ENCODE results near the gene NAPEPLD. TPM values are rescaled to one million over a fixed set of nuclear protein-coding genes. Genes with fewer than 3 reads are reported as not detected.
"Not testable (repeated sequence)": the region's sequence is repeated elsewhere in the genome, so short reads cannot be mapped to it uniquely, and the experiment has no call there.

NAPEPLD gene
- total RNA-seq, 1 experiment from 2014 or later: 7.5 TPM

DNA sequence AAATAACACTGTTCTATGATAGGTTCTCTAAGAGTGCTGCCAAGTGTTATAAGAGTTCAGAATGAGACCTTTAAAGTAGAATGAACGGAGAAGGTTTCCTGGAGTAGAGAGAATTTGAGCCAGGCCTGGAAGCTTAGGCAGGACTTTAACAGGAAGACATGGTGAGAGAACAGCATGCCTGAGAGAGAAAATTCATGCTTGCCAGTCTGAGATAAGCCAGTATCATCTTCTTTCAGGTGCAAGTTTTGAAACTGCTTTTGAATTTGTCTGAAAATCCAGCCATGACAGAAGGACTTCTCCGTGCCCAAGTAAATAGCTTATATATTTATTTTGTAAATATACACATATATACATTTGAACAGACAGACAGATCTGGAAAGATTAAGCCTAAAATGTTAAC, 51.9 kb downstream of the NAPEPLD start:
- no peak overlapping the region for H3K4me3 Mint-ChIP-seq
- no peak overlapping the region for H3K27ac Mint-ChIP-seq
- no peak for ATAC-seq
- no peaks in the 10 kb centered on the region; the same call in 1 of the 2 replicates for H3K9me3 Mint-ChIP-seq
- CTCF ChIA-PET: no interaction called here
- TF ChIP-seq IRF2 (CRISPR knock-in tag; IDR thresholded peaks at IDR 0.05; ENCODE audit: borderline replicate concordance, low read depth) (no peak), TP53 (CRISPR knock-in tag; IDR thresholded peaks at IDR 0.05) (no peak), OVOL2 (CRISPR knock-in tag; IDR thresholded peaks at IDR 0.05; ENCODE audit: borderline replicate concordance) (no peak), NR3C1 (CRISPR knock-in tag; conservative IDR thresholded peaks at IDR 0.05; ENCODE audit: low read depth) (no peak), JAZF1 (CRISPR knock-in tag; IDR thresholded peaks at IDR 0.05) (no peak), E2F5 (CRISPR knock-in tag; IDR thresholded peaks at IDR 0.05) (no peak), STAT6 (CRISPR knock-in tag; conservative IDR thresholded peaks at IDR 0.05; ENCODE audit: low read depth) (no peak), NR2C2 (CRISPR knock-in tag; IDR thresholded peaks at IDR 0.05) (no peak)
- H3K36me3 Mint-ChIP-seq: peaks cover 24% of the 10 kb centered on the region
- DNase-seq (ENCODE audit: low spot score): no peak
- H3K4me1 Mint-ChIP-seq: no peaks in the 10 kb centered on the region
- POLR2A ChIA-PET: interaction anchor here (0.6 kb wide), 1 partner anchor 9 kb away, joined by 5 read pairs; no protein-coding TSS in a partner anchor
- H3K27me3 Mint-ChIP-seq (ENCODE audit: low read depth): no peaks in the 10 kb centered on the region

DNA sequence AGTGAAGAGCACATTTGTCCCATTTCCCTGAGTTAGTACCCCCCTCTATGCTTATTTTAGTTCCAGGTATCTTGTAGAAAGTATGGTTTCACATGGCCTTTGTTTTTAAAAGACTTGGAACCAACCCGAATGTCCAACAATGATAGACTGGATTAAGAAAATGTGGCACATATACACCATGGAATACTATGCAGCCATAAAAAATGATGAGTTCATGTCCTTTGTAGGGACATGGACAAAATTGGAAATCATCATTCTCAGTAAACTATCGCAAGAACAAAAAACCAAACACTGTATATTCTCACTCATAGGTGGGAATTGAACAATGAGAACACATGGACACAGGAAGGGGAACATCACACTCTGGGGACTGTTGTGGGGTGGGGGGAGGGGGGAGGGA, 53.3 kb downstream of the NAPEPLD start:
- H3K27me3 Mint-ChIP-seq (ENCODE audit: low read depth); CTCF ChIA-PET; H3K9me3 Mint-ChIP-seq; H3K27ac Mint-ChIP-seq; H3K4me1 Mint-ChIP-seq; ATAC-seq; DNase-seq (ENCODE audit: low spot score); H3K4me3 Mint-ChIP-seq: not testable (repeated sequence)
- peaks cover 29% of the 10 kb centered on the region for H3K36me3 Mint-ChIP-seq
- POLR2A ChIA-PET: interaction anchor here (0.6 kb wide), 1 partner anchor 355 kb away, joined by 5 read pairs; no protein-coding TSS in a partner anchor
- TF ChIP-seq GTF2I (CRISPR knock-in tag; conservative IDR thresholded peaks at IDR 0.05): 0 out of 2 replicates have a peak, but pooled peaks have one; percentile 29

GRCh38 chr7:103094102-103094501, 54.8 kb downstream of the NAPEPLD start:
- H3K27me3 Mint-ChIP-seq (ENCODE audit: low read depth): no peaks in the 10 kb centered on the region
- no peaks in the 10 kb centered on the region for H3K4me1 Mint-ChIP-seq
- H3K27ac Mint-ChIP-seq: no peak overlapping the region
- DNase-seq (ENCODE audit: low spot score) (no peak), ATAC-seq (no peak)
- no peak overlapping the region for H3K4me3 Mint-ChIP-seq
- ChIA-PET CTCF (interaction anchor here (1.0 kb wide), 1 partner anchor 19 kb away, joined by 3 read pairs; the partner anchor contains the start of genes ARMC10 and FBXL13), POLR2A (no interaction called here)
- H3K9me3 Mint-ChIP-seq: no peaks in the 10 kb centered on the region; the same call in 1 of the 2 replicates
- peaks cover 36% of the 10 kb centered on the region for H3K36me3 Mint-ChIP-seq
- TF ChIP-seq CBFB (CRISPR knock-in tag; IDR thresholded peaks at IDR 0.05; ENCODE audit: low read depth): no peak
- TF ChIP-seq MXD4 (CRISPR knock-in tag; IDR thresholded peaks at IDR 0.05; ENCODE audit: borderline replicate concordance): no peak
- TF ChIP-seq SP1 (CRISPR knock-in tag; conservative IDR thresholded peaks at IDR 0.05): no peak
- TF ChIP-seq ELF4 (CRISPR knock-in tag; IDR thresholded peaks at IDR 0.05; ENCODE audit: low read depth): no peak
- TF ChIP-seq ZBTB21 (CRISPR knock-in tag; IDR thresholded peaks at IDR 0.05; ENCODE audit: borderline replicate concordance): no peak
- TF ChIP-seq PRRX2 (CRISPR knock-in tag; IDR thresholded peaks at IDR 0.05): no peak
- no peak for TF ChIP-seq ZNF416 (CRISPR knock-in tag; IDR thresholded peaks at IDR 0.05)
- TF ChIP-seq GRHL2 (CRISPR knock-in tag; IDR thresholded peaks at IDR 0.05; ENCODE audit: insufficient replicate concordance, severe bottlenecking): no peak

DNA sequence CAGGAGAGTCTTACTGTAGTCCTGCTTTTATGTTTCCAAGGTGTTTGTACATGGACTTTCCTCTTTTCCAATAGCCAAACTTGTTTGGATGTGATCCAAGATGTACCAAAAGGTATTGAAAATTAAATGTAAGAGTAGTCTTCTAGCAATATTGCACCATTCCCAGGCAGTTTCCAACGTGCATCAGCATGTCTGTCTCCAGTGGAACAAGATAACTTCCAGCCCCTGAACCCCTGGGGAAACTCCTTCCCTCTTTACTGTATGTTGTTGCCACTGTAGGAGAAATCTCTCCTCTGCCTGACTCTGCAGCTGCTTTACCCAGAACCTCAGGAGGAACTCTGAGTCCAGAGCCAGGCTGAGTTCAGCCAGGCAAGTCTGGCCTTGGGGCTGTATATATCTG, 55.5 kb downstream of the NAPEPLD start:
- ATAC-seq (no peak), DNase-seq (ENCODE audit: low spot score) (no peak)
- H3K4me3 Mint-ChIP-seq: no peak overlapping the region
- H3K27me3 Mint-ChIP-seq (ENCODE audit: low read depth): no peaks in the 10 kb centered on the region
- ChIA-PET CTCF (no interaction called here), POLR2A (no interaction called here)
- H3K27ac Mint-ChIP-seq: no peak overlapping the region
- peaks cover 39% of the 10 kb centered on the region for H3K36me3 Mint-ChIP-seq
- no peaks in the 10 kb centered on the region; the same call in 1 of the 2 replicates for H3K9me3 Mint-ChIP-seq
- H3K4me1 Mint-ChIP-seq: no peaks in the 10 kb centered on the region
- TF ChIP-seq NFE2L1 (CRISPR knock-in tag; IDR thresholded peaks at IDR 0.05): no peak
- TF ChIP-seq ARID4B (CRISPR knock-in tag; IDR thresholded peaks at IDR 0.05; ENCODE audit: borderline replicate concordance): no peak
- no peak for TF ChIP-seq ZNF219 (CRISPR knock-in tag; IDR thresholded peaks at IDR 0.05; ENCODE audit: borderline replicate concordance)
- no peak for TF ChIP-seq MLX (CRISPR knock-in tag; IDR thresholded peaks at IDR 0.05)
- TF ChIP-seq KAT7 (CRISPR knock-in tag; IDR thresholded peaks at IDR 0.05; ENCODE audit: borderline replicate concordance): no peak
- no peak for TF ChIP-seq ATF1 (CRISPR knock-in tag; IDR thresholded peaks at IDR 0.05)
